Natural killer cell (primary cell): ENCODE results near the gene HOXC12. TPM values are rescaled to one million over a fixed set of nuclear protein-coding genes. Genes with fewer than 3 reads are reported as not detected.

Experiments
- ATAC-seq, 3 donors: fragments of 150-1000 bp in 2 of 3; fragments of 200-7000 bp in 1 of 3; cut with Tn5 transposase; 1 replicate in 1 of 3; 2 replicates in 2 of 3; pipeline ENCODE4 v1.10.0; 2021; ENCODE audit warnings: mild to moderate bottlenecking in 2 of 3, moderate library complexity in 2 of 3
- DNase-seq, 2 donors: peaks; one replicate each; pipeline versions ENCODE4 v3.0.0 to v3.0.0-alpha.2; 2013 to 2021; ENCODE audit warnings: mixed read lengths in 1 of 2
- H3K27ac ChIP-seq: one replicate; pipeline ENCODE4 v1.5.1; 2013; ENCODE audit warnings: mild to moderate bottlenecking, low read length
- H3K27me3 ChIP-seq: one replicate; pipeline ENCODE4 v1.6.1; 2013; ENCODE audit warnings: low read length; ENCODE audit not compliant: control insufficient read depth, insufficient read depth
- H3K36me3 ChIP-seq: one replicate; pipeline ENCODE4 v1.6.1; 2013; ENCODE audit warnings: low read length; ENCODE audit not compliant: control insufficient read depth, insufficient read depth
- H3K4me1 ChIP-seq: one replicate; pipeline ENCODE4 v1.6.1; 2013; ENCODE audit warnings: low read length; ENCODE audit not compliant: control insufficient read depth, insufficient read depth
- H3K4me3 ChIP-seq: one replicate; pipeline ENCODE4 v1.5.1; 2013; ENCODE audit warnings: low read length
- H3K9me3 ChIP-seq: one replicate; pipeline ENCODE4 v1.6.1; 2013; ENCODE audit warnings: low read length; ENCODE audit not compliant: control insufficient read depth, insufficient read depth
- H3K27ac Mint-ChIP-seq, 2 donors: one replicate each; pipeline ENCODE4 v1.8.0; 2022; ENCODE audit warnings: mild to moderate bottlenecking in 2 of 2, mixed read lengths in 2 of 2, moderate library complexity in 1 of 2
- H3K27me3 Mint-ChIP-seq, 2 donors: one replicate each; pipeline ENCODE4 v1.8.0; 2022; ENCODE audit warnings: low read depth in 2 of 2, mixed read lengths in 2 of 2
- H3K36me3 Mint-ChIP-seq: one replicate; pipeline ENCODE4 v1.8.0; 2022; ENCODE audit warnings: mixed read lengths
- H3K4me1 Mint-ChIP-seq, 2 donors: one replicate each; pipeline ENCODE4 v1.8.0; 2022; ENCODE audit warnings: mixed read lengths in 2 of 2
- H3K4me3 Mint-ChIP-seq: one replicate; pipeline ENCODE4 v1.8.0; 2022; ENCODE audit warnings: mild to moderate bottlenecking, moderate library complexity, mixed read lengths
- H3K9me3 Mint-ChIP-seq, 2 donors: one replicate each; pipeline ENCODE4 v1.8.0; 2022; ENCODE audit warnings: mixed read lengths in 2 of 2
- WGBS: methylation state at CpG from one replicate; pipeline ENCODE4 v1.1.7; 2013; ENCODE audit warnings: missing lambda C conversion rate; ENCODE audit not compliant: insufficient coverage; 5-methylcytosine and 5-hydroxymethylcytosine counted together
- intact Hi-C: fragments of 100-400 bp; cut with micrococcal nuclease; formaldehyde crosslinking; loops from one replicate; pipeline ENCODE4 v1.14.2; 2022
- total RNA-seq, 4 donors: library from RNA; stranded (reverse); fragments of 120-200 nt in 1 of 4; gene quantifications; one replicate each; pipeline versions ENCODE4 v1.2.3 to v1.2.4, GENCODE V29; 2013 to 2022
- TF ChIP-seq, protein P1 (sequence below): fragments of 200-600 bp; IDR thresholded peaks from one replicate; pipeline ENCODE4 v1.8.0; 2022; ENCODE audit warnings: antibody characterized with exemption

HOXC12 gene
- total RNA-seq, 3 donors from 2014 or later (not counting 1 experiment from before 2014, with no cell fraction given), result not detected

DNA sequence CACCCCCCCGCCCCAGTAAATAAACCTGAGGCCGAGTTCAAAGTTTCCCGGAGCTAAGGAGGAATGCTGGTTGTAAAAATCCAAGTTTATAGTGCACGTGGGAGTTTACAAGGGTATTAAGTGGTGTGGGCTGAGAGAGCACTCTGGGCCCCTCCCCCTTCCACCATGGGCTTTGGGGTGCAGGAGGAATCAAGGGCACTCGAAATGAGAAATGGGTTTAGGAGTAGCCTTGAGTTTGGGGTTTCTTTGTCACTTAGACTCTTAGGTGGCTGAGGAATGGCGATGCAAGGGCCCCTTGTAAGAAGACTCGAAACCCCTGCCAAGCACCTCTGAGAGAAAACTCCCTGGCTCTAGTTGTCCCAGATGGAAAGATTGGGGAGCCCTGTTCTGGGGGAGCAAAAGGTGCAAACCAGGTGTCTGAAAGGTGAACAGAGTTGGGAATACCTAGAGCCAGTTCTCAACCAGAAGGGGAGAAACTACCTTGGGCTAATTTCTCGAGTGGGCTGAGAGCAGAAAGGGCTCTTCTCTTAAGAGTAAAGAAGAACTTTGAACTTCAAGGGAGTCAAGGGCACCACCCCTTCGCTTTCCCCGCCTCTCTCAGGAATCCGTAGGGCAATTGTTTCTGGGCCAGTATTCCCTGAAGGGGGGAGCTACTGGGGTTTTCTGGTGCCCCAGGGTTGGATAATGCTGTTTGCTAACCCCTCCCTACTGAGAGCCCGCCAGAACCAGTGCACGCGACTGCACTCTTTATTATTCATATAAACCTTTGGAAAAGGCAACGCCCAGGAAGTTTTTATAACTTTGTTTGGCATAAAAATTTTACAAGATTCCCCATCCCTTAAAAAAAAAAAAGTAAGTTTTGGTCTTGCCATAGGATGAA is 24.0 kb downstream of the HOXC12 start:
- no peak overlapping the region for H3K4me3 ChIP-seq
- H3K4me1 ChIP-seq, result peaks cover 24% of the 10 kb centered on the region
- H3K9me3 ChIP-seq, result no peaks in the 10 kb centered on the region
- peaks cover 11 to 22% of the 10 kb centered on the region in 2 donors for H3K4me1 Mint-ChIP-seq
- 24% methylated on average over 11 of the region's 15 CpGs for WGBS
- no peaks in the 10 kb centered on the region for H3K36me3 Mint-ChIP-seq
- H3K27me3 Mint-ChIP-seq, result peaks cover 80 to 82% of the 10 kb centered on the region in 2 donors
- TF ChIP-seq, protein P1, sequence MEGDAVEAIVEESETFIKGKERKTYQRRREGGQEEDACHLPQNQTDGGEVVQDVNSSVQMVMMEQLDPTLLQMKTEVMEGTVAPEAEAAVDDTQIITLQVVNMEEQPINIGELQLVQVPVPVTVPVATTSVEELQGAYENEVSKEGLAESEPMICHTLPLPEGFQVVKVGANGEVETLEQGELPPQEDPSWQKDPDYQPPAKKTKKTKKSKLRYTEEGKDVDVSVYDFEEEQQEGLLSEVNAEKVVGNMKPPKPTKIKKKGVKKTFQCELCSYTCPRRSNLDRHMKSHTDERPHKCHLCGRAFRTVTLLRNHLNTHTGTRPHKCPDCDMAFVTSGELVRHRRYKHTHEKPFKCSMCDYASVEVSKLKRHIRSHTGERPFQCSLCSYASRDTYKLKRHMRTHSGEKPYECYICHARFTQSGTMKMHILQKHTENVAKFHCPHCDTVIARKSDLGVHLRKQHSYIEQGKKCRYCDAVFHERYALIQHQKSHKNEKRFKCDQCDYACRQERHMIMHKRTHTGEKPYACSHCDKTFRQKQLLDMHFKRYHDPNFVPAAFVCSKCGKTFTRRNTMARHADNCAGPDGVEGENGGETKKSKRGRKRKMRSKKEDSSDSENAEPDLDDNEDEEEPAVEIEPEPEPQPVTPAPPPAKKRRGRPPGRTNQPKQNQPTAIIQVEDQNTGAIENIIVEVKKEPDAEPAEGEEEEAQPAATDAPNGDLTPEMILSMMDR, result no peak
- no peak overlapping the region for H3K27ac ChIP-seq
- no peak for ATAC-seq
- no peak overlapping the region for H3K27ac Mint-ChIP-seq
- H3K4me3 Mint-ChIP-seq, result no peak overlapping the region
- H3K27me3 ChIP-seq, result peaks cover 83% of the 10 kb centered on the region
- intact Hi-C loops, result loop anchor here (5.0 kb wide), 1 partner anchor 34 kb away; no protein-coding TSS in a partner anchor
- no peak for DNase-seq
- H3K9me3 Mint-ChIP-seq, result no peaks in the 10 kb centered on the region
- H3K36me3 ChIP-seq, result no peaks in the 10 kb centered on the region

DNA sequence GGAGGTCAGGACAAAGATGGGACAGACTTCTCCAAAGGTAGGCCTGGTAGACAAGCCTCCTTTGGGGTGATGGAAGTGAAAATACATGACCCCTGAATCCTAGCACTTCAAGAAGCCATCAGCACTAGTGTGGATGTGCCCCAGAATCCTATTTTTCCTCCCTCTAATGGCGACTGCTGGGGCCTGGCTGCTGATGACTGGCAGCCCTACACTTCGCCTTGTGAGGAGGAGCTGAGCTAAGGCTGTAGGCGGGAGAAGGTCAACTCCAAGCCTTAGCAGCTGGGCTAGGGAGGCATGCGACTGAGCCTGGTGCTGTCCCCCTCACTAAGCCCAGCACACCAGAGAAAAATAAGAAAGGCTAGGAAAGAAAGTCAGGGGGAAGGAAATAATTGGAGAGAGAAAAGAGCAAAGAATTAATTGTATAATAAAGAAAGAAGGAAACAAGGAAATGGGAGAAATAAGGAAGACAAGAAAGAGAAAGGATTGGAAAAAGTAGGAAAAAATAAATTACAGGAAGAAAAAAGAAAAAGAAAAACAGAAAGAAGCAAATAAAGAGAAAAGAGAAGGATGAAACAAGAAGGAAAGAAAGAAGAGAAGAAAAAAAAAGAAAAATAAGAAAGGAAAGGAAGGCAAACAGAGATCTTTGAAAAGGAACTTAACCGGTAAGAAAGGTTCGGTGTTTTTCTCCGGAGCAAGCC is 25.6 kb downstream of the HOXC12 start:
- Mint-ChIP-seq H3K9me3 (no peaks in the 10 kb centered on the region), H3K27ac (no peak overlapping the region), H3K4me1 (peaks cover 10 to 21% of the 10 kb centered on the region in 2 donors), H3K36me3 (no peaks in the 10 kb centered on the region), H3K27me3 (peaks cover 84 to 91% of the 10 kb centered on the region in 2 donors), H3K4me3 (no peak overlapping the region)
- peaks cover 16% of the 10 kb centered on the region for H3K4me1 ChIP-seq
- WGBS, result 17% methylated on average over 6 of the region's 7 CpGs
- peaks cover 82% of the 10 kb centered on the region for H3K27me3 ChIP-seq
- ATAC-seq (no peak), DNase-seq (no peak)
- no peak overlapping the region for H3K4me3 ChIP-seq
- intact Hi-C loops, result loop anchor here (10.0 kb wide), 1 partner anchor 185 kb away; no protein-coding TSS in a partner anchor
- H3K36me3 ChIP-seq, result no peaks in the 10 kb centered on the region
- peaks cover 1% of the 10 kb centered on the region for H3K9me3 ChIP-seq
- TF ChIP-seq, protein P1, result no peak
- no peak overlapping the region for H3K27ac ChIP-seq

DNA sequence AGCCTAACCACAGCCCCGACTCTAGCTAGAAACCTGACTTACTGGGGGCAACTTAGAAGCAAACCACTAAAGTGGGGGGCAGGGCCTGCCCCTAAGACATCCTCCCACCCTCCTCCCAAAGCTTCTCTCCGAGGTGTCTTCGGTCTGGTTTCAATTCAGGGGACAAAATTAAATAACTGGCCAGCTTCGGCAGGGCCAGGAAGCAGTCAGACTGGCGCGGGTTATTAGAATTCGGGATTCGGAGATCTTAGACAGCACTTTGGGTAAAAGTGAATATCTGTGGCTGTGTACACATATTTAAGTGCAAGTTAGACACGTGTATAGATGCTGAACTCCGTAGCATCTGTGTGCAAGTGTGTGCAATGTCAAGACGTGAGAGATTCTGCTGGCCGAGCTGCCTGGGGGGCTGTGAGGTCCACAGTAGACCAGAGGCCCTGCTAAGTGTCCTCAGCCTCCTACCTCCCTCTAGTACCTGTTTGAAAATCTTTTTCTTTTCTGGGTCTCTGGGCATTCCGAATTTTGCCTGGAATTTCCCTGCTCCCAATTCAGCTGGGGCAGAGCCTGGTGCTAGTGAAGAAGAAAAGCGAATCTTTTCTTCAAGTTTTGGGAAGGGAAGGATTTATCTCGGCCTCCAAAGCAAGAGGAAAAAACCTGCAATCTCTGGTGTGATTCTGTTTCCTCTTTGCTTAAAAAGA is 26.2 kb downstream of the HOXC12 start:
- no peak overlapping the region for H3K4me3 ChIP-seq
- H3K36me3 ChIP-seq, result no peaks in the 10 kb centered on the region
- Mint-ChIP-seq H3K27me3 (peaks cover 82 to 89% of the 10 kb centered on the region in 2 donors), H3K9me3 (no peaks in the 10 kb centered on the region), H3K4me1 (peaks cover 15 to 20% of the 10 kb centered on the region in 2 donors), H3K36me3 (no peaks in the 10 kb centered on the region), H3K27ac (no peak overlapping the region), H3K4me3 (no peak overlapping the region)
- ATAC-seq, result no peak
- no peak for DNase-seq
- 20% methylated on average over 14 of the region's 15 CpGs for WGBS
- peaks cover 82% of the 10 kb centered on the region for H3K27me3 ChIP-seq
- TF ChIP-seq, protein P1, result no peak
- H3K9me3 ChIP-seq, result peaks cover 5% of the 10 kb centered on the region
- H3K4me1 ChIP-seq, result peaks cover 17% of the 10 kb centered on the region
- intact Hi-C loops, result loop anchor here (10.0 kb wide), 1 partner anchor 186 kb away; no protein-coding TSS in a partner anchor
- H3K27ac ChIP-seq, result no peak overlapping the region
